Aorta (tissue), 5 donors: ENCODE data around the gene SPINT4. TPM values are rescaled to one million over a fixed set of nuclear protein-coding genes. Genes with fewer than 3 reads are reported as not detected.
"Not testable (repeated sequence)": the region's sequence is repeated elsewhere in the genome, so short reads cannot be mapped to it uniquely, and the experiment has no call there.

Source experiments
- ATAC-seq: fragments of 200-7000 bp; cut with Tn5 transposase; one replicate; pipeline ENCODE4 v1.9.1; 2022; ENCODE audit warnings: moderate library complexity; ENCODE audit not compliant: low FRiP score
- DNase-seq, 2 donors: peaks; one replicate each; pipeline ENCODE4 v3.0.0-alpha.2; 2020
- H3K27ac ChIP-seq, 2 donors: one replicate each; pipeline ENCODE4 v1.5.1; 2013; ENCODE audit warnings: low read length in 2 of 2, mild to moderate bottlenecking in 2 of 2, moderate library complexity in 2 of 2, control low read depth in 1 of 2, inconsistent platforms in 1 of 2, low read depth in 1 of 2
- H3K27me3 ChIP-seq, 2 donors: one replicate each; pipeline ENCODE4 v1.6.1; 2013; ENCODE audit warnings: control low read depth in 1 of 2, low read length in 1 of 2, mild to moderate bottlenecking in 1 of 2, moderate library complexity in 1 of 2; ENCODE audit not compliant: insufficient read depth in 2 of 2, control insufficient read depth in 1 of 2
- H3K36me3 ChIP-seq, 2 donors: one replicate each; pipeline ENCODE4 v1.6.1; 2013; ENCODE audit warnings: control low read depth in 1 of 2, low read length in 1 of 2, mild to moderate bottlenecking in 1 of 2; ENCODE audit not compliant: insufficient read depth in 2 of 2, control insufficient read depth in 1 of 2
- H3K4me1 ChIP-seq, 2 donors: one replicate each; pipeline ENCODE4 v1.6.1; 2013; ENCODE audit warnings: low read length in 2 of 2, control low read depth in 1 of 2, mild to moderate bottlenecking in 1 of 2, moderate library complexity in 1 of 2; ENCODE audit not compliant: insufficient read depth in 2 of 2, control insufficient read depth in 1 of 2
- H3K4me3 ChIP-seq, 2 donors: one replicate each; pipeline ENCODE4 v1.5.1; 2013; ENCODE audit warnings: low read length in 2 of 2, control low read depth in 1 of 2, mild to moderate bottlenecking in 1 of 2
- H3K9me3 ChIP-seq: one replicate; pipeline ENCODE4 v1.6.1; 2013; ENCODE audit warnings: mild to moderate bottlenecking, low read length; ENCODE audit not compliant: control insufficient read depth
- WGBS, 2 donors: extraction: QIAGEN DNeasy Blood & Tissue Kit; methylation state at CpG; one replicate each; pipeline ENCODE4 v1.1.7; 2013; 5-methylcytosine and 5-hydroxymethylcytosine counted together
- intact Hi-C, 2 donors: fragments of 100-400 bp; cut with DNase I; formaldehyde crosslinking; loops; one replicate each; pipeline versions ENCODE4 v1.14.2 to v1.15.0; 2022
- polyA plus RNA-seq, 2 donors: library from polyadenylated mRNA; stranded (reverse); fragments of 200-250 nt; gene quantifications; one replicate each; pipeline ENCODE4 v1.2.3, GENCODE V29; 2013
- total RNA-seq, 2 donors: library from RNA; stranded (reverse); fragmentation: NEBNext Ultra II Directional; extraction: Animal tissue kit (Norgen Biotek cat#: 25700); gene quantifications; one replicate each; pipeline ENCODE4 v1.2.1, GENCODE V29; 2021
- donor health status: healthy with polysubstance abuse.
- donor health status: Bipolar disorder and iron deficiency.
- donor health status: DM: no; HTN: no; CAD: no.
- donor health status: DM: no; HTN: no; CAD: no.
- donor health status: DM: yes; HTN: yes; CAD: no.

SPINT4 gene
- total and polyA plus RNA-seq, 4 donors = not detected

DNA sequence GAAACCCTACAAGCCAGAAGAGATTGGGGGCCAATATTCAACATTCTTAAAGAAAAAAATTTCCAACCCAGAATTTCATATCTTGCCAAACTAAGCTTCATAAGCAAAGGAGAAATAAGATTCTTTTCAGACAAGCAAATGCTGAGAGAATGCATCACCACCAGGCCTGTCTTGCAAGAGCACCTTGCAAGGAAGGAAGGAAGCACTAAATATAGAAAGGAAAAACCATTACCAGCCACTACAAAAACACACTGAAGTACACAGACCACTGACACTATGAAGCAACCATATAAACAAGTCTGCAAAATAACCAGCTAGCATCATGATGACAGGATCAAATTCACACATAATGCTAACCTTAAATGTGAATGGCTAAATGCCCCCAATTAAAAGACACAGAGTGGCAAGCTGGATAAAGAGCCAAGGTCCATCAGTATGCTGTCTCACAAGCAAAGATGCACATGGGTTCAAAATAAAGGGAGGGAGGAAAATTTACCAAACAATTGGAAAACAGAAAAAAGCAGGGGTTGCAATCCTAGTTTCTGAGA lies 5.9 kb upstream of the SPINT4 start:
- H3K9me3 ChIP-seq, H3K27ac ChIP-seq, ATAC-seq, intact Hi-C loops, H3K36me3 ChIP-seq, H3K4me3 ChIP-seq, H3K4me1 ChIP-seq, H3K27me3 ChIP-seq, DNase-seq: not testable (repeated sequence)

- no peak for ATAC-seq
- no peaks in the 10 kb centered on the region for H3K4me1 ChIP-seq
- intact Hi-C loops = no loop called here
- DNase-seq = no peak
- no peaks in the 10 kb centered on the region for H3K9me3 ChIP-seq
- H3K36me3 ChIP-seq = no peaks in the 10 kb centered on the region
- H3K27me3 ChIP-seq = no peaks in the 10 kb centered on the region
- H3K27ac ChIP-seq = no peak overlapping the region
- no peak overlapping the region for H3K4me3 ChIP-seq
Observed at GRCh38 chr20:45725134-45725533, 3.0 kb downstream of the SPINT4 start.

GRCh38 chr20:45727044-45727443 lies 4.9 kb downstream of the SPINT4 start:
- H3K27me3 ChIP-seq = no peaks in the 10 kb centered on the region
- 45 to 58% methylated on average over 2 of the region's 2 CpGs for WGBS, 2 donors
- H3K9me3 ChIP-seq = no peaks in the 10 kb centered on the region
- ATAC-seq (no peak), DNase-seq (no peak)
- H3K36me3 ChIP-seq = no peaks in the 10 kb centered on the region
- H3K27ac ChIP-seq = no peak overlapping the region
- intact Hi-C loops = no loop called here
- H3K4me3 ChIP-seq = no peak overlapping the region
- H3K4me1 ChIP-seq = no peaks in the 10 kb centered on the region

DNA sequence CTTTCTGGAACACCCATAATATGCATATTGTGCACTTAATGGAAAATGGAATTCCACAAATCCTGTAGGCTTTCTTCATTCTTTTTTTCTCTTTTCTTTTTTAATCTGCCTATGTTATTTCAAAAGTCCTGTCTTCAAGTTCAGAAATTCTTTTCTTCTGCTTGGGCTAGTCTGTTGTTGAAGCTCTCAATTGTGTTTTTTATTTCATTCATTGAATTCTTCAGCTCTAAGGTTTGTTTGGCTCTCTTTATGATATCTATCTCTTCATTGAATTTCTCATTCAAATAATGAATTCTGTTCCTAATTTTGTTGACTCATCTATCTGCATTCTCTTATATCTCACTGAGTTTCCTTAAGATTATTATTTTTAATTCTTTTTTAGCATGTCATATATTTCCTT lies 10.1 kb downstream of the SPINT4 start:
- peaks cover 2% of the 10 kb centered on the region for H3K9me3 ChIP-seq
- H3K4me3 ChIP-seq = no peak overlapping the region
- no peaks in the 10 kb centered on the region for H3K27me3 ChIP-seq
- H3K36me3 ChIP-seq = no peaks in the 10 kb centered on the region
- DNase-seq = no peak
- no peak overlapping the region for H3K27ac ChIP-seq
- H3K4me1 ChIP-seq = no peaks in the 10 kb centered on the region
- intact Hi-C loops = no loop called here
- no peak for ATAC-seq

- Histone ChIP-seq H3K27ac (no peak overlapping the region), H3K27me3 (no peaks in the 10 kb centered on the region), H3K36me3 (no peaks in the 10 kb centered on the region), H3K9me3 (peaks cover 2% of the 10 kb centered on the region), H3K4me3 (no peak overlapping the region), H3K4me1 (no peaks in the 10 kb centered on the region)
- WGBS, 2 donors = 85 to 89% methylated on average over 8 of the region's 8 CpGs
- intact Hi-C loops = no loop called here
- no peak for ATAC-seq
- DNase-seq = no peak
Observed at GRCh38 chr20:45735552-45735951, 13.4 kb downstream of the SPINT4 start.

DNA sequence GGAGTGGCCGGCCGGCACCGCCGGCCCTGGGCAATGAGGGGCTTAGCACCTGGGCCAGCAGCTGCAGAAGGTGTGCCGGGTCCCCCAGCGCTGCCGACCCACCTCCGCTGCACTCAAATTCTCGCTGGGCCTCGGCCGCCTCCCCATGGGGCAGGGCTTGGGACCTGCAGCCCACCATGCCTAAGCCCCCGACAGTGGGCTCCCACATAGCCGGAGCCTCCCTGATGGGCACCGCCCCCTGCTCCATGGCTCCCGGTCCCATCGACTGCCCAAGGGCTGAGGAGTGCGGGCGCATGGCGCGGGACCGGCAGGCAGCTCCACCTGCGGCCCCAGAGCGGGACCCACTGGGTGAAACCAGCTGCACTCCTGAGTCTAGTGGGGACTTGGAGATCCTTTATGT lies 13.8 kb downstream of the SPINT4 start:
- intact Hi-C loops = no loop called here
- H3K27me3 ChIP-seq = no peaks in the 10 kb centered on the region
- no peaks in the 10 kb centered on the region for H3K4me1 ChIP-seq
- 93 to 96% methylated on average over 23 of the region's 23 CpGs for WGBS, 2 donors
- ATAC-seq (no peak), DNase-seq (no peak)
- H3K9me3 ChIP-seq = peaks cover 2% of the 10 kb centered on the region
- H3K4me3 ChIP-seq = no peak overlapping the region
- H3K27ac ChIP-seq = no peak overlapping the region
- H3K36me3 ChIP-seq = no peaks in the 10 kb centered on the region

DNA sequence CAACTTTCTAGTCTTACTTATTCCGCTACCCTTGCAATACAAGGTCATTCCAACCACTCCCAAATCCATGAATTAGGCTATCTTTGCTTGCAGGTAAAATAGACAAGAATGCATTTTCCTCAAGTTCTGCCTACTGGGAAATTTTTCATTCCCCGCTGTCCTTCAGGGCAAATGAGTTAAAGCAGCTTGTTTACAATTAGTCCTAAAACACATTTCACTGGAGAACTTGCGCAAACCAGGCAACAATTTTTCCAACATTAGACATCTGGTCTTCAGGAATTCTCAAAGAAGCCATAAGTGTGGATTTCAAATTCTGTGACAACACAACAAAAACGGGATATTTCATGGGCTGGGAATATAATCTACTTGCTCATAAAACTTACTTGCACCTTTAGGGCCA lies 20.4 kb downstream of the SPINT4 start:
- Histone ChIP-seq H3K27me3 (no peaks in the 10 kb centered on the region), H3K4me1 (no peaks in the 10 kb centered on the region), H3K9me3 (no peaks in the 10 kb centered on the region), H3K4me3 (no peak overlapping the region), H3K27ac (no peak overlapping the region), H3K36me3 (no peaks in the 10 kb centered on the region)
- intact Hi-C loops = no loop called here
- 81 to 83% methylated on average over 4 of the region's 4 CpGs for WGBS, 2 donors
- no peak for ATAC-seq
- no peak for DNase-seq

DNA sequence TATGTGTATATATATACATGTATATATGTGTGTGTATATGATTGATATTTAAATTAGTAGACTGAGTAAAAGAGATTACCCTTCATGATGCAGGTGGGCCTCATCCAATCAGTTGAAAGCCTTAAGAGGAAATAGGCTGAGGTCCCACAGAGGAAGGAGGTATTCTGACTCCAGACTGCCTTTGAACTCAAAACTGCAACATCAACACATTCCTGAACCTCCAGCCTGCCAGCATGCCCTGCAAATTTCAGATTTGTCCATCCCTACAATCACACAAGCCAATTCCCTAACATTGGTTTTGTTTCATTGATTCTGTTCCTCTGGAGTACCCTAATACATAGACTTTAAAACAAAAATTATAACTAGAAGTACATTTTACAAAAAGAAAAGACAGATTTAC lies 22.9 kb downstream of the SPINT4 start:
- Histone ChIP-seq H3K27ac (no peak overlapping the region), H3K4me1 (no peaks in the 10 kb centered on the region), H3K36me3 (no peaks in the 10 kb centered on the region), H3K9me3 (no peaks in the 10 kb centered on the region), H3K4me3 (no peak overlapping the region), H3K27me3 (no peaks in the 10 kb centered on the region)
- DNase-seq (no peak), ATAC-seq (no peak)
- intact Hi-C loops = no loop called here

DNA sequence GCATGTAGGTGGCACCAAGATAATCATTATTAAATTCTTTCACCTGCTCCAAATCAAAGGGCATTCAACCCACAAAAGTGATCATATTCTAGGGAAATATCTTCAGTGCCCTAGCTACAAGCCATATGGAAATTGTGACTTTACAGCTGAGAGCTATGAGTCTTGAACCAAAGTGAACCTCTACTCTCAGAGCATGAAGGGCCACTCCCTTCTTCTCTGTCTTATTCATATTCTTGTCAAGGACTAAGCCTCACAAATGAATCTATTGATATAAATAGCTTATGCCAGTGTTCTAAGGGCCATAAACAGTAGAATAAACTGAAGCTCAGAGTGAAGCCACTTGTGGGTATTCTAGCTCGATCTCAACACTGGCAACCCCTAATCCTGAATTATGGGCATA lies 29.6 kb downstream of the SPINT4 start:
- ATAC-seq (no peak), DNase-seq (no peak)
- H3K27me3 ChIP-seq = no peaks in the 10 kb centered on the region
- no peak overlapping the region for H3K27ac ChIP-seq
- H3K9me3 ChIP-seq = no peaks in the 10 kb centered on the region
- H3K4me3 ChIP-seq = no peak overlapping the region
- no peaks in the 10 kb centered on the region for H3K4me1 ChIP-seq
- intact Hi-C loops = no loop called here
- H3K36me3 ChIP-seq = no peaks in the 10 kb centered on the region
- WGBS, 2 donors = 86 to 90% methylated on average over 1 of the region's 1 CpG
